MM.1S (cell line): Measurements from ENCODE around the gene CRTC3.

Source experiments
- DNase-seq: peaks from one replicate; pipeline ENCODE4 v3.0.0-alpha.2; 2015
- H2AFZ ChIP-seq: fragments of 300-600 bp; sonication (generic); 2 replicates; pipeline ENCODE4 v1.6.0; 2016; ENCODE audit warnings: antibody characterized with exemption, low read length
- H3F3A ChIP-seq: fragments of 300-600 bp; sonication (generic); 2 replicates; pipeline ENCODE4 v1.6.1; 2016; ENCODE audit warnings: mild to moderate bottlenecking, antibody characterized with exemption, low read length, moderate library complexity, mixed read lengths; ENCODE audit not compliant: insufficient read depth
- H3K27ac ChIP-seq: fragments of 300-600 bp; sonication (generic); 2 replicates; pipeline ENCODE4 v1.5.1; 2016; ENCODE audit warnings: mild to moderate bottlenecking, low read length
- H3K27me3 ChIP-seq: fragments of 300-600 bp; sonication (generic); replicated peaks from 2 replicates; pipeline ENCODE4 v1.6.0; 2016; ENCODE audit warnings: low read length; ENCODE audit not compliant: insufficient read depth
- H3K36me3 ChIP-seq: fragments of 300-600 bp; sonication (generic); replicated peaks from 2 replicates; pipeline ENCODE4 v1.6.1; 2016; ENCODE audit warnings: mild to moderate bottlenecking, low read length, mixed read lengths; ENCODE audit not compliant: insufficient read depth
- H3K4me1 ChIP-seq: fragments of 300-600 bp; sonication (generic); 2 replicates; pipeline ENCODE4 v1.6.1; 2016; ENCODE audit warnings: low read length, mixed read lengths
- H3K4me2 ChIP-seq: fragments of 300-600 bp; sonication (generic); 2 replicates; pipeline ENCODE4 v1.6.0; 2016; ENCODE audit warnings: low read depth, low read length
- H3K4me3 ChIP-seq: fragments of 300-600 bp; sonication (generic); 2 replicates; pipeline ENCODE4 v1.5.1; 2016; ENCODE audit warnings: low read length, mixed read lengths
- H3K79me2 ChIP-seq: fragments of 300-600 bp; sonication (generic); 2 replicates; pipeline ENCODE4 v1.6.1; 2016; ENCODE audit warnings: mixed run types, low read length, mixed read lengths
- H3K9ac ChIP-seq: fragments of 300-600 bp; sonication (generic); 2 replicates; pipeline ENCODE4 v1.6.1; 2016; ENCODE audit warnings: low read length, mixed read lengths
- H3K9me2 ChIP-seq: fragments of 300-600 bp; sonication (generic); replicated peaks from 2 replicates; pipeline ENCODE4 v1.6.1; 2016; ENCODE audit warnings: mild to moderate bottlenecking, low read length, mixed read lengths; ENCODE audit not compliant: insufficient read depth
- H3K9me3 ChIP-seq: fragments of 300-600 bp; sonication (generic); replicated peaks from 2 replicates; pipeline ENCODE4 v1.6.1; 2016; ENCODE audit warnings: mild to moderate bottlenecking, low read length, mixed read lengths; ENCODE audit not compliant: insufficient read depth
- H4K20me1 ChIP-seq: fragments of 300-600 bp; sonication (generic); 2 replicates; pipeline ENCODE4 v1.6.1; 2016; ENCODE audit warnings: mild to moderate bottlenecking, low read length, moderate library complexity, mixed read lengths; ENCODE audit not compliant: insufficient read depth
- CTCF ChIP-seq: fragments of 300-600 bp; sonication (generic); IDR thresholded peaks from 2 replicates; pipeline ENCODE4 v1.5.1; 2016; ENCODE audit warnings: antibody characterized with exemption, low read length, mixed read lengths
- EZH2 ChIP-seq: fragments of 300-600 bp; sonication (generic); optimal IDR thresholded peaks from 2 replicates; pipeline ENCODE3; 2017; ENCODE audit warnings: low read depth, mild to moderate bottlenecking, antibody characterized with exemption, low read length, mixed read lengths
- EZH2phosphoT487 ChIP-seq: fragments of 300-600 bp; sonication (generic); IDR thresholded peaks from 2 replicates; pipeline ENCODE4 v1.6.1; 2018; ENCODE audit warnings: antibody characterized with exemption, low read length

Gene CRTC3

GRCh38 chr15:90674476-90674875 lies 144.8 kb downstream of the CRTC3 start:
- no peaks in the 10 kb centered on the region for H3K9me3 ChIP-seq
- no peaks in the 10 kb centered on the region for H4K20me1 ChIP-seq
- no peaks in the 10 kb centered on the region for H3K36me3 ChIP-seq
- H3K27me3 ChIP-seq = peaks cover 55% of the 10 kb centered on the region
- no peaks in the 10 kb centered on the region for H3K79me2 ChIP-seq
- peaks cover 11% of the 10 kb centered on the region for H3K4me1 ChIP-seq
- H3K4me3 ChIP-seq = no peak overlapping the region
- TF ChIP-seq CTCF (no peak), EZH2phosphoT487 (no peak), EZH2 (no peak)
- H2AFZ ChIP-seq = no peak overlapping the region
- H3F3A ChIP-seq = peaks cover 5% of the 10 kb centered on the region
- no peaks in the 10 kb centered on the region for H3K9me2 ChIP-seq
- H3K4me2 ChIP-seq = no peak overlapping the region
- no peak overlapping the region for H3K9ac ChIP-seq
- no peak overlapping the region for H3K27ac ChIP-seq
- DNase-seq = no peak

GRCh38 chr15:90675464-90675863 lies 145.7 kb downstream of the CRTC3 start:
- H3K9me3 ChIP-seq = no peaks in the 10 kb centered on the region
- peaks cover 11% of the 10 kb centered on the region for H3K4me1 ChIP-seq
- peaks cover 45% of the 10 kb centered on the region for H3K27me3 ChIP-seq
- no peak for DNase-seq
- H3K4me2 ChIP-seq = no peak overlapping the region
- no peaks in the 10 kb centered on the region for H3K79me2 ChIP-seq
- H3K9me2 ChIP-seq = no peaks in the 10 kb centered on the region
- no peak for TF ChIP-seq CTCF
- TF ChIP-seq EZH2phosphoT487 = no peak
- no peak for TF ChIP-seq EZH2
- H3K4me3 ChIP-seq = no peak overlapping the region
- H3K9ac ChIP-seq = no peak overlapping the region
- H2AFZ ChIP-seq = no peak overlapping the region
- peaks cover 5% of the 10 kb centered on the region for H3F3A ChIP-seq
- H4K20me1 ChIP-seq = no peaks in the 10 kb centered on the region
- no peaks in the 10 kb centered on the region for H3K36me3 ChIP-seq
- no peak overlapping the region for H3K27ac ChIP-seq

- Histone ChIP-seq H3K4me3 (no peak overlapping the region), H3K4me1 (peaks cover 11% of the 10 kb centered on the region), H3K9ac (no peak overlapping the region), H3K27ac (no peak overlapping the region), H3F3A (peaks cover 5% of the 10 kb centered on the region), H3K9me3 (no peaks in the 10 kb centered on the region), H3K4me2 (peak overlapping the region; percentile 22), H3K79me2 (no peaks in the 10 kb centered on the region), H2AFZ (no peak overlapping the region), H4K20me1 (no peaks in the 10 kb centered on the region), H3K9me2 (no peaks in the 10 kb centered on the region), H3K27me3 (peaks cover 19% of the 10 kb centered on the region), H3K36me3 (no peaks in the 10 kb centered on the region)
- TF ChIP-seq EZH2phosphoT487 (no peak), CTCF (no peak), EZH2 (no peak)
- DNase-seq = peak; percentile 32
These were observed 148.4 kb downstream of the CRTC3 start for GRCh38 chr15:90677807-90678790.
